K562 (cell line): ENCODE data around the gene KCNIP2. TPM values are rescaled to one million over a fixed set of nuclear protein-coding genes. Genes with fewer than 3 reads are reported as not detected.

Experiments
- CBFA2T3 ChIP-seq: fragments of 450-650 bp; IDR thresholded peaks from 2 replicates; pipeline ENCODE4 v1.6.1; 2017
- CBX3 ChIP-seq, 2 experiments: IDR thresholded peaks; 1 replicate in 1 of 2; 2 replicates in 1 of 2; pipeline ENCODE4 v1.6.1; 2012; ENCODE audit warnings: inconsistent platforms in 2 of 2, low read length in 2 of 2, borderline replicate concordance in 1 of 2, control low read depth in 1 of 2
- DDX20 ChIP-seq: fragments of 450-650 bp; IDR thresholded peaks from 2 replicates; pipeline ENCODE4 v1.6.1; 2016; ENCODE audit warnings: missing genetic modification characterization, low read depth, mild to moderate bottlenecking, missing compliant biosample characterization, moderate library complexity
- E2F3 ChIP-seq: fragments of 250-450 bp; sonication (Bioruptor Pico); IDR thresholded peaks from 2 replicates; pipeline ENCODE4 v1.4.0; 2020; ENCODE audit warnings: mild to moderate bottlenecking
- EP300 ChIP-seq: IDR thresholded peaks from 2 replicates; pipeline ENCODE4 v1.6.1; 2012; ENCODE audit warnings: low read length, improper control_type of control experiment
- NCOA1 ChIP-seq: fragments of 450-650 bp; IDR thresholded peaks from 2 replicates; pipeline ENCODE4 v1.6.1; 2016; ENCODE audit warnings: low read depth
- PCBP2 ChIP-seq: fragments of 200-400 bp; formaldehyde crosslinking; IDR thresholded peaks from 2 replicates; pipeline ENCODE4 v1.6.1; 2018; ENCODE audit warnings: low read length, low read depth, mild to moderate bottlenecking, moderate library complexity; ENCODE audit not compliant: poor library complexity, severe bottlenecking
- POLR2AphosphoS5 ChIP-seq: IDR thresholded peaks from 2 replicates; pipeline ENCODE4 v1.6.1; 2011; ENCODE audit warnings: mild to moderate bottlenecking, low read depth, low read length, moderate library complexity; ENCODE audit not compliant: control insufficient read depth, insufficient read depth
- PURB ChIP-seq: sonication (generic); formaldehyde crosslinking; IDR thresholded peaks from 2 replicates; pipeline ENCODE4 v1.9.0; 2021; ENCODE audit warnings: low read depth, mild to moderate bottlenecking, missing genetic modification reagents
- TCF7L2 ChIP-seq: fragments of 150-350 bp; IDR thresholded peaks from 2 replicates; pipeline ENCODE4 v1.6.1; 2016; ENCODE audit warnings: low read depth, mild to moderate bottlenecking, low read length, moderate library complexity
- TOE1 ChIP-seq, 2 experiments: fragments of 450-650 bp in 1 of 2; sonication (generic) in 1 of 2; formaldehyde crosslinking in 1 of 2; IDR thresholded peaks; 2 replicates each; pipeline versions ENCODE4 v1.7.1 to v1.8.0; 2016 to 2022; ENCODE audit warnings: borderline replicate concordance in 2 of 2, mild to moderate bottlenecking in 2 of 2, antibody characterized with exemption in 1 of 2, inconsistent platforms in 1 of 2, low read depth in 1 of 2, missing genetic modification reagents in 1 of 2, moderate library complexity in 1 of 2
- ZMIZ1 ChIP-seq, 2 experiments: fragments of 150-350 bp in 1 of 2; IDR thresholded peaks; 2 replicates each; pipeline ENCODE4 v1.6.1; 2012 to 2016; ENCODE audit warnings: low read depth in 2 of 2, low read length in 2 of 2, mild to moderate bottlenecking in 1 of 2, moderate library complexity in 1 of 2
- ZNF699 ChIP-seq: fragments of 250-450 bp; sonication (Bioruptor Pico); IDR thresholded peaks from 2 replicates; pipeline ENCODE4 v1.8.0; 2021; ENCODE audit warnings: mild to moderate bottlenecking, moderate library complexity; ENCODE audit not compliant: insufficient replicate concordance
- ZNF766 ChIP-seq: fragments of 200-800 bp; sonication (Bioruptor generic); conservative IDR thresholded peaks from 2 replicates; pipeline ENCODE4 v1.6.1; 2016; ENCODE audit warnings: missing genetic modification characterization, missing compliant biosample characterization
- polyA plus RNA-seq, 8 experiments: library from polyadenylated mRNA; depleted of rRNA in 4 of 8; stranded (reverse) in 5 of 8; unstranded in 3 of 8; fragments of >200 nt; fragmentation: Nextera tagmentation in 2 of 8; fragmentation: Illumina TruSeq in 1 of 8; extraction: Ambion mirVana in 2 of 8; extraction: Trizol in 1 of 8; gene quantifications; 2 replicates each; pipeline versions ENCODE4 v1.2.1 to v1.2.3, GENCODE V29; 2011 to 2014; ENCODE audit warnings: inconsistent platforms in 1 of 8, missing spikeins in 1 of 8
- total RNA-seq, 7 experiments: library from RNA; depleted of rRNA in 6 of 7; stranded (reverse); fragments of >200 nt in 6 of 7; fragmentation: Illumina TruSeq in 2 of 7; extraction: Trizol in 2 of 7; gene quantifications; 2 replicates each; pipeline versions ENCODE4 v1.2.1 to v1.2.3, GENCODE V29; 2011 to 2021; ENCODE audit warnings: low replicate concordance in 1 of 7
- TF ChIP-seq, protein P1 (sequence below): fragments of 250-450 bp; sonication (Bioruptor Pico); IDR thresholded peaks from 2 replicates; pipeline ENCODE4 v1.4.0; 2020; ENCODE audit warnings: mild to moderate bottlenecking, moderate library complexity
- TF ChIP-seq, protein P2 (sequence below), 2 experiments: fragments of 450-650 bp in 1 of 2; sonication (generic) in 1 of 2; formaldehyde crosslinking in 1 of 2; IDR thresholded peaks in 1 of 2; conservative IDR thresholded peaks in 1 of 2; 2 replicates each; pipeline versions ENCODE4 v1.6.1 to v1.8.1; 2016 to 2023; ENCODE audit warnings: mild to moderate bottlenecking in 2 of 2, moderate library complexity in 2 of 2, inconsistent platforms in 1 of 2, missing genetic modification reagents in 1 of 2

The KCNIP2 gene
- total and polyA plus RNA-seq, 9 of the 15 experiments (the other 6 are each of a cell fraction or from before 2014, with no cell fraction given): 2.5 to 7.6 (median 4.1) TPM

GRCh38 chr10:101824736-101825135 is 18.9 kb downstream of the KCNIP2 start (continued):
- TF ChIP-seq E2F3 (CRISPR knock-in tag): no peak
- 0 out of 4 replicates have a peak, but pooled peaks of 1 of the 2 experiments have one; percentile 33 for TF ChIP-seq ZMIZ1 (IDR thresholded peaks at IDR 0.05; ENCODE audit: low read depth in 2 of 2, low read length in 2 of 2)
- 0 out of 2 replicates have a peak, but pooled peaks have one; percentile 51 for TF ChIP-seq TOE1 (IDR thresholded peaks at IDR 0.05; ENCODE audit: borderline replicate concordance)
- TF ChIP-seq TOE1 (CRISPR knock-in tag; IDR thresholded peaks at IDR 0.05; ENCODE audit: borderline replicate concordance, low read depth): no peak
- peak; percentile 63; the same call in 1 of the 2 replicates for TF ChIP-seq NCOA1
- no peak for TF ChIP-seq PCBP2
- TF ChIP-seq, protein P1, sequence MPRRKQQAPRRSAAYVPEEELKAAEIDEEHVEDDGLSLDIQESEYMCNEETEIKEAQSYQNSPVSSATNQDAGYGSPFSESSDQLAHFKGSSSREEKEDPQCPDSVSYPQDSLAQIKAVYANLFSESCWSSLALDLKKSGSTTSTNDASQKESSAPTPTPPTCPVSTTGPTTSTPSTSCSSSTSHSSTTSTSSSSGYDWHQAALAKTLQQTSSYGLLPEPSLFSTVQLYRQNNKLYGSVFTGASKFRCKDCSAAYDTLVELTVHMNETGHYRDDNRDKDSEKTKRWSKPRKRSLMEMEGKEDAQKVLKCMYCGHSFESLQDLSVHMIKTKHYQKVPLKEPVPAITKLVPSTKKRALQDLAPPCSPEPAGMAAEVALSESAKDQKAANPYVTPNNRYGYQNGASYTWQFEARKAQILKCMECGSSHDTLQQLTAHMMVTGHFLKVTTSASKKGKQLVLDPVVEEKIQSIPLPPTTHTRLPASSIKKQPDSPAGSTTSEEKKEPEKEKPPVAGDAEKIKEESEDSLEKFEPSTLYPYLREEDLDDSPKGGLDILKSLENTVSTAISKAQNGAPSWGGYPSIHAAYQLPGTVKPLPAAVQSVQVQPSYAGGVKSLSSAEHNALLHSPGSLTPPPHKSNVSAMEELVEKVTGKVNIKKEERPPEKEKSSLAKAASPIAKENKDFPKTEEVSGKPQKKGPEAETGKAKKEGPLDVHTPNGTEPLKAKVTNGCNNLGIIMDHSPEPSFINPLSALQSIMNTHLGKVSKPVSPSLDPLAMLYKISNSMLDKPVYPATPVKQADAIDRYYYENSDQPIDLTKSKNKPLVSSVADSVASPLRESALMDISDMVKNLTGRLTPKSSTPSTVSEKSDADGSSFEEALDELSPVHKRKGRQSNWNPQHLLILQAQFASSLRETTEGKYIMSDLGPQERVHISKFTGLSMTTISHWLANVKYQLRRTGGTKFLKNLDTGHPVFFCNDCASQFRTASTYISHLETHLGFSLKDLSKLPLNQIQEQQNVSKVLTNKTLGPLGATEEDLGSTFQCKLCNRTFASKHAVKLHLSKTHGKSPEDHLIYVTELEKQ: no peak
- peak; percentile 69; the same call in 1 of the 2 replicates for TF ChIP-seq TCF7L2
- no peak for TF ChIP-seq PURB (CRISPR knock-in tag)
- TF ChIP-seq DDX20 (tag): no peak
- TF ChIP-seq CBFA2T3: peak; percentile 91
- TF ChIP-seq POLR2AphosphoS5: peak; percentile 61; the same call in 1 of the 2 replicates
- peak; percentile 86 for TF ChIP-seq ZNF766 (CRISPR knock-in tag)
- no peak for TF ChIP-seq ZNF699 (CRISPR knock-in tag)
- TF ChIP-seq EP300: peak; percentile 81
- TF ChIP-seq, protein P2, sequence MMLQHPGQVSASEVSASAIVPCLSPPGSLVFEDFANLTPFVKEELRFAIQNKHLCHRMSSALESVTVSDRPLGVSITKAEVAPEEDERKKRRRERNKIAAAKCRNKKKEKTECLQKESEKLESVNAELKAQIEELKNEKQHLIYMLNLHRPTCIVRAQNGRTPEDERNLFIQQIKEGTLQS (IDR thresholded peaks at IDR 0.05): peak; percentile 86
- TF ChIP-seq, protein P2 (CRISPR knock-in tag; conservative IDR thresholded peaks at IDR 0.05): 0 out of 2 replicates have a peak, but pooled peaks have one; percentile 36
- TF ChIP-seq CBX3 (IDR thresholded peaks at IDR 0.05; ENCODE audit: borderline replicate concordance in 1 of 2, low read length in 2 of 2): peak in 1 of 2 experiments; percentile 51; a peak in 1 of 3 replicates
